HG03108 (cell line): ENCODE measurements around the gene SMIM10L2A.
"Not testable (repeated sequence)": the region's sequence is repeated elsewhere in the genome, so short reads cannot be mapped to it uniquely, and the experiment has no call there.

ENCODE experiments used
- ATAC-seq: cut with Tn5 transposase; IDR thresholded peaks from one replicate; pipeline ENCODE4 v1.9.1; 2021; ENCODE audit warnings: moderate library complexity; ENCODE audit not compliant: unreplicated experiment

Gene SMIM10L2A

GRCh38 chrX:135449637-135450550, 28.1 kb downstream of the SMIM10L2A start:
- ATAC-seq = no peak

- ATAC-seq = no peak
Measured at GRCh38 chrX:135453381-135453780, 31.6 kb downstream of the SMIM10L2A start.

- no peak for ATAC-seq
Measured at GRCh38 chrX:135454816-135455215, 33.1 kb downstream of the SMIM10L2A start.

- not testable (repeated sequence) for ATAC-seq
Measured at GRCh38 chrX:135461756-135462155, 40.0 kb downstream of the SMIM10L2A start.

- no peak for ATAC-seq
Measured at GRCh38 chrX:135463937-135464336, 42.2 kb downstream of the SMIM10L2A start.

- no peak for ATAC-seq
Measured at GRCh38 chrX:135476378-135476777, 54.6 kb downstream of the SMIM10L2A start.

GRCh38 chrX:135477576-135477975, 55.8 kb downstream of the SMIM10L2A start:
- no peak for ATAC-seq
